Fibroblast of villous mesenchyme (primary cell): ENCODE measurements around the gene HNRNPD. TPM values are rescaled to one million over a fixed set of nuclear protein-coding genes. Genes with fewer than 3 reads are reported as not detected.
"Not testable (repeated sequence)": the region's sequence is repeated elsewhere in the genome, so short reads cannot be mapped to it uniquely, and the experiment has no call there.

Experiments used
- DNase-seq: peaks from one replicate; pipeline ENCODE4 v3.0.0-alpha.2; 2010; ENCODE audit warnings: low read depth
- H3K4me3 ChIP-seq: 2 replicates; pipeline ENCODE4 v1.5.1; 2011; ENCODE audit warnings: low read depth, mild to moderate bottlenecking, low read length
- CTCF ChIP-seq: IDR thresholded peaks from 2 replicates; pipeline ENCODE4 v1.5.1; 2012; ENCODE audit warnings: low read depth, mild to moderate bottlenecking, low read length; ENCODE audit not compliant: insufficient read depth
- total RNA-seq: library from RNA; depleted of rRNA; stranded (reverse); fragments of >200 nt; gene quantifications from 2 replicates; pipeline ENCODE4 v1.2.3, GENCODE V29; 2012

HNRNPD gene
- total RNA-seq, 1 donor: 25.0 TPM

GRCh38 chr4:82402196-82402775 is 28.5 kb upstream of the HNRNPD start:
- H3K4me3 ChIP-seq: no peak overlapping the region
- TF ChIP-seq CTCF: no peak
- DNase-seq: no peak

- H3K4me3 ChIP-seq: no peak overlapping the region
- TF ChIP-seq CTCF: no peak
- no peak for DNase-seq
These were observed 27.8 kb upstream of the HNRNPD start for GRCh38 chr4:82401600-82401999.

- no peak for TF ChIP-seq CTCF
- H3K4me3 ChIP-seq: no peak overlapping the region
- DNase-seq: no peak
These were observed 24.5 kb upstream of the HNRNPD start for GRCh38 chr4:82398263-82398662.

- DNase-seq: no peak
- TF ChIP-seq CTCF: no peak
- H3K4me3 ChIP-seq: no peak overlapping the region
These were observed 23.7 kb upstream of the HNRNPD start for GRCh38 chr4:82397527-82397926.

- H3K4me3 ChIP-seq: no peak overlapping the region
- no peak for TF ChIP-seq CTCF
- DNase-seq: no peak
These were observed 21.1 kb upstream of the HNRNPD start for GRCh38 chr4:82394896-82395295.

- H3K4me3 ChIP-seq, DNase-seq: not testable (repeated sequence)
These were observed 16.3 kb upstream of the HNRNPD start for GRCh38 chr4:82390061-82390460.

GRCh38 chr4:82388405-82388804 is 14.6 kb upstream of the HNRNPD start:
- no peak for DNase-seq
- TF ChIP-seq CTCF: no peak
- H3K4me3 ChIP-seq: no peak overlapping the region

GRCh38 chr4:82386312-82386711 is 12.5 kb upstream of the HNRNPD start:
- DNase-seq, H3K4me3 ChIP-seq: not testable (repeated sequence)
